Mesothelial cell of epicardium (in vitro differentiated cells): ENCODE data around the gene DENND2D. TPM values are rescaled to one million over a fixed set of nuclear protein-coding genes. Genes with fewer than 3 reads are reported as not detected.

Experiments used
- DNase-seq, 2 experiments: peaks; one replicate each; pipeline ENCODE4 v3.0.0; 2021; ENCODE audit warnings: low spot score in 2 of 2; ENCODE audit not compliant: unreplicated experiment in 2 of 2
- H3K27ac Mint-ChIP-seq: 2 replicates; pipeline ENCODE4 v1.8.0; 2021; ENCODE audit warnings: mixed read lengths
- H3K27me3 Mint-ChIP-seq: 2 replicates; pipeline ENCODE4 v1.8.0; 2021; ENCODE audit warnings: low read depth, mixed read lengths
- H3K36me3 Mint-ChIP-seq: 2 replicates; pipeline ENCODE4 v1.8.0; 2021; ENCODE audit warnings: mixed read lengths
- H3K4me1 Mint-ChIP-seq: 2 replicates; pipeline ENCODE4 v1.8.0; 2021; ENCODE audit warnings: mixed read lengths
- H3K4me3 Mint-ChIP-seq: 2 replicates; pipeline ENCODE4 v1.8.0; 2021; ENCODE audit warnings: mild to moderate bottlenecking, moderate library complexity, mixed read lengths
- H3K9me3 Mint-ChIP-seq: 2 replicates; pipeline ENCODE4 v1.8.0; 2021; ENCODE audit warnings: mixed read lengths
- total RNA-seq: library from RNA; stranded (reverse); gene quantifications from 3 replicates; pipeline ENCODE4 v1.2.1, GENCODE V29; 2021
- TF ChIP-seq, protein P1 (sequence below): fragments of 200-600 bp; sonication (generic); IDR thresholded peaks from one replicate; pipeline ENCODE4 v1.5.0; 2021; ENCODE audit warnings: antibody characterized with exemption; ENCODE audit not compliant: unreplicated experiment

DENND2D gene
- total RNA-seq, 1 donor from 2014 or later, result 4.8 TPM

DNA sequence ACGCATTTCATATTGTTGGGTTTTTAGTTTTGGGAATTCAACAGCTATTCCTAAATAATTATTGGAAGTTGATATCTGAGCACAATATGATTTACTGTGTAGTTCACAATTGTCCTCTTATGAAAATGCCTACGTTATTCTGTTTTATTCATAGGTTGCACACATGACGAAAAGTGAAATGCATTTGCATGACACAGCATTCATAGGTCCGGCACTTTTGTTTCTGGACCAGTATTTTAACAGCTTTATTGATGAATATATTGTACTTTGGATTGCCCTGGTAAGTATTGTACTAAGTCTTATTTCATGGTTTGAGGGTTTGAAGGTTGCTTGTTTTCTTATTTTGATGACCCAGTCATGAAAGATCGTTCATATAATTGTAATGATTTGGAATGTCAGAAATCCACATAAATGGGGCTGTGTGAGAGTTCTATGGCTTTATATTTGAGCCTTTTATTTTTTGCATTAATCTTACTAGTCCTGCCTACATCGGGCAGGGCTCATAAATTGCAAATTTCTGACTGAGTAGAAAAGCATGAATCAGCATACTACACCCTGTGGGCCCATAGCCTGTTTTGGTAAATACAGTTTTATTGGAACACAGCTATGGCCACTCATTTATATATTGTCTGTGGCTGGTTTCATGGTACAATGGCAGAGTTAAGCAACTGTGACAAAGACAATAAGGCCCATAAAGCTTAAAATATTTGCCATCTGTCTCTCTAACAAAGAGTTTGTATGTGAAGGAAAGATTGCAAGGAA is 17.0 kb downstream of the DENND2D start:
- Mint-ChIP-seq H3K27me3 (no peaks in the 10 kb centered on the region), H3K36me3 (peaks cover 23% of the 10 kb centered on the region), H3K9me3 (no peaks in the 10 kb centered on the region), H3K4me3 (no peak overlapping the region), H3K4me1 (no peaks in the 10 kb centered on the region), H3K27ac (no peak overlapping the region)
- TF ChIP-seq, protein P1, sequence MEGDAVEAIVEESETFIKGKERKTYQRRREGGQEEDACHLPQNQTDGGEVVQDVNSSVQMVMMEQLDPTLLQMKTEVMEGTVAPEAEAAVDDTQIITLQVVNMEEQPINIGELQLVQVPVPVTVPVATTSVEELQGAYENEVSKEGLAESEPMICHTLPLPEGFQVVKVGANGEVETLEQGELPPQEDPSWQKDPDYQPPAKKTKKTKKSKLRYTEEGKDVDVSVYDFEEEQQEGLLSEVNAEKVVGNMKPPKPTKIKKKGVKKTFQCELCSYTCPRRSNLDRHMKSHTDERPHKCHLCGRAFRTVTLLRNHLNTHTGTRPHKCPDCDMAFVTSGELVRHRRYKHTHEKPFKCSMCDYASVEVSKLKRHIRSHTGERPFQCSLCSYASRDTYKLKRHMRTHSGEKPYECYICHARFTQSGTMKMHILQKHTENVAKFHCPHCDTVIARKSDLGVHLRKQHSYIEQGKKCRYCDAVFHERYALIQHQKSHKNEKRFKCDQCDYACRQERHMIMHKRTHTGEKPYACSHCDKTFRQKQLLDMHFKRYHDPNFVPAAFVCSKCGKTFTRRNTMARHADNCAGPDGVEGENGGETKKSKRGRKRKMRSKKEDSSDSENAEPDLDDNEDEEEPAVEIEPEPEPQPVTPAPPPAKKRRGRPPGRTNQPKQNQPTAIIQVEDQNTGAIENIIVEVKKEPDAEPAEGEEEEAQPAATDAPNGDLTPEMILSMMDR, result no peak
- DNase-seq, result no peak

DNA sequence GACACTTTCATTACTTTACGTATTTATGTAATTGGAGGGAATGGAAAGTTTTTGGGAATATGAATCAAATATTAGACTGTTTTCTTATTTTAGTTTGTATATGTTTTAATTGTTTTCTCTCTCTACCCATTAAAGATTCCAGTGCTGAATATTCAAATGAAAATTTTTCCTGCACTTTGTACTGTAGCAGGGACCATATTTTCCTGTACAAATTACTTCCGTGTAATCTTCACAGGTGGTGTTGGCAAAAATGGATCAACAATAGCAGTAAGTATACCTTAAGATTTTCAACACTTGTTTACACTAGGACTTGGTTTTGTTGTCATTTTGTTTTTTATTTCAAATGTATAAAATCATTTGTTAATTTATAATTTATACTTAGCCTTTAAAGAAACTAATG is 18.4 kb downstream of the DENND2D start:
- no peaks in the 10 kb centered on the region for H3K9me3 Mint-ChIP-seq
- no peaks in the 10 kb centered on the region for H3K27me3 Mint-ChIP-seq
- TF ChIP-seq, protein P1, result no peak
- H3K36me3 Mint-ChIP-seq, result peaks cover 17% of the 10 kb centered on the region
- no peak overlapping the region for H3K27ac Mint-ChIP-seq
- no peak for DNase-seq
- no peak overlapping the region for H3K4me3 Mint-ChIP-seq
- H3K4me1 Mint-ChIP-seq, result no peaks in the 10 kb centered on the region

DNA sequence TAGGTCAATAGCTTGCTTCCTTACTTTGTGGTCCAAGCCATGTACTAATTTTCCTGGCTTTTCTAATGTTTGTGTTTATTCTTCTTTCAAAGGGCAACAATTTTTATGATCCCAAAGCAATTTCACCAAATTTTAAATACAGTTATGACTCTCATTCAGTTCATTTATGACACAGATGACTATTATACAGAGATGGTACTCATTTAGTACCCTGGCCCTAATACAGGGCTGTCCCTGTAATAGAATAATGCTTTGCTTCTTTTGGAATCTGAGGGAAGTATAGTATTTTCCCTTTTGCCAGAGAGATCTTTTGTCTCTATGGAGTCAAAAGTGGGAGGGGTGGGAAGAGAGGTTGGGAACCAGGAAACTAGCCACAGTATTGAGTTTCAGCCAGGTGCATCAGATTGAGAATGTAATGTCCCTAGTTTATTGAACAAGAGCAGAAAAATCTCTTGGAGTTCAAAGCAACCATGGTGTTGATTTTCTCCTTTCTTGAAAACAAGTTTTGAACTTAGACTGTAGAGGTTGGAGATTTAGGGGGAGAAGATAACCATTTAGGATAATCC is 20.4 kb downstream of the DENND2D start:
- H3K4me3 Mint-ChIP-seq, result no peak overlapping the region
- H3K4me1 Mint-ChIP-seq, result no peaks in the 10 kb centered on the region
- H3K27ac Mint-ChIP-seq, result no peak overlapping the region
- no peaks in the 10 kb centered on the region for H3K9me3 Mint-ChIP-seq
- DNase-seq, result no peak
- H3K36me3 Mint-ChIP-seq, result peaks cover 18% of the 10 kb centered on the region
- no peaks in the 10 kb centered on the region for H3K27me3 Mint-ChIP-seq
- TF ChIP-seq, protein P1, result no peak

DNA sequence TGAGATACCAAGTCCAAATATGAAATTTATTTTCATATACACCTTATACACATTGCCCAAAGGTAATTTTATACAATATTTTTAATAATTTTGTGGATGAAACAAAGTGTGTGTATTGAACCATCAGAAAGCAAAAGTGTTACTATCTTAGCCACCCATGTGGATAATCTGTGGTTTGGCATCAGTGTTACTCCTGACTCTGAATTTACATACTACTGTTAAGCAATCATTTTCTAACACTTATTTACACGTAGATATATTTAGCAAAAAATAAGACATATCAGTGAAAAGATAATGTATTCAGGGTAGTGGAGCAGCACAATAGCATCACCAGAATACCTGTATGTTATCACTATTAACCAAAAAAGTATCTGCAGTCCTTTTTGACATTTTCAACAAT is 23.8 kb downstream of the DENND2D start:
- DNase-seq, result no peak
- Mint-ChIP-seq H3K27me3 (no peaks in the 10 kb centered on the region), H3K4me3 (no peak overlapping the region), H3K9me3 (no peaks in the 10 kb centered on the region), H3K4me1 (no peaks in the 10 kb centered on the region), H3K27ac (no peak overlapping the region), H3K36me3 (peaks cover 29% of the 10 kb centered on the region)
- TF ChIP-seq, protein P1, result no peak

DNA sequence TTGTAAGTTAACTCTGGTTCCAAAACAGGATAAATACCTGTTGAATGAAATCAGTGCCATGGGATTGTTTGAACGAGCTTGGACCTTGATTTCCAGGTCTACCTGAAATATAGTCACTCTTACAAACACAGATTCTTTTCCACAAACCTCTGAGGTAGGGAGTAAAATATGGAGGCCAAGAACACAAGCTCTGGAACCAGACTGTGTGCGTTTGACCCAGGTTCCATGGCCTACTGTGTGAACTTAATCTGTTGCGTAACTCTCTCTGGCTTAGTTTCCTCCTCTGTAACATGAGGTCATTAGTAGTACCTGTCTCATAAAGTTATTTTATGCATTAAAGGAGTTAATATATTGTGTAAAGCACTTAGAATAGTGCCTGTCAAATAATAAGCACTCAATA is 25.1 kb downstream of the DENND2D start:
- H3K27ac Mint-ChIP-seq, result no peak overlapping the region
- no peaks in the 10 kb centered on the region for H3K4me1 Mint-ChIP-seq
- TF ChIP-seq, protein P1, result no peak
- H3K36me3 Mint-ChIP-seq, result peaks cover 28% of the 10 kb centered on the region
- no peak overlapping the region for H3K4me3 Mint-ChIP-seq
- H3K27me3 Mint-ChIP-seq, result no peaks in the 10 kb centered on the region
- DNase-seq, result no peak
- no peaks in the 10 kb centered on the region for H3K9me3 Mint-ChIP-seq
